Lower leg skin (tissue), 3 donors: ENCODE data around the gene CHD5.

Experiments used
- POLR2A ChIP-seq, 2 donors: fragments of 450-650 bp; IDR thresholded peaks; one replicate each; pipeline ENCODE4 v1.6.1; 2016 to 2017; ENCODE audit warnings: antibody characterized with exemption in 2 of 2, mild to moderate bottlenecking in 1 of 2, moderate library complexity in 1 of 2
- TF ChIP-seq, protein P1 (sequence below), 3 donors: fragments of 450-650 bp; IDR thresholded peaks; one replicate each; pipeline ENCODE4 v1.5.1; 2016; ENCODE audit warnings: antibody characterized with exemption in 3 of 3, mild to moderate bottlenecking in 3 of 3, moderate library complexity in 2 of 3

DNA sequence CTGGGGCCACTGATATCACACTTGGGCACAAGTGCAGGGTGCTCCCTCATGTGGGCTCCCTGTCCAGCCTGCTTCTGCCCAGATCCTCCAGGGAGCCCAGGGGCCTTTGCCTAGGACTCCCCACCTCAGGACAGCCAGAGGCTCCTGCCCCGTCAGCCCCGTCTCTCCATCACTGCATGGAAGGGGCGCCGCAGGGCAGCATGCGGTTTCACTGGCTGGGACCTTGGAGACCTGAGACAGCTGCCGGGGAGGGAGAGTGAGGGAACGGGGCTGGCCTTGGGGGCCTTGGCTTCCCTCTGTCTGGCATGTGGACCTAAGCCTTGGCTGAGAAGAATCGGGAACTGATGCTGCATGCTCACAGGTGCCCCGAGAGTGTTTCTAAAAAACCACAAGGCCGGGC, 87.9 kb downstream of the CHD5 start:
- TF ChIP-seq, protein P1, sequence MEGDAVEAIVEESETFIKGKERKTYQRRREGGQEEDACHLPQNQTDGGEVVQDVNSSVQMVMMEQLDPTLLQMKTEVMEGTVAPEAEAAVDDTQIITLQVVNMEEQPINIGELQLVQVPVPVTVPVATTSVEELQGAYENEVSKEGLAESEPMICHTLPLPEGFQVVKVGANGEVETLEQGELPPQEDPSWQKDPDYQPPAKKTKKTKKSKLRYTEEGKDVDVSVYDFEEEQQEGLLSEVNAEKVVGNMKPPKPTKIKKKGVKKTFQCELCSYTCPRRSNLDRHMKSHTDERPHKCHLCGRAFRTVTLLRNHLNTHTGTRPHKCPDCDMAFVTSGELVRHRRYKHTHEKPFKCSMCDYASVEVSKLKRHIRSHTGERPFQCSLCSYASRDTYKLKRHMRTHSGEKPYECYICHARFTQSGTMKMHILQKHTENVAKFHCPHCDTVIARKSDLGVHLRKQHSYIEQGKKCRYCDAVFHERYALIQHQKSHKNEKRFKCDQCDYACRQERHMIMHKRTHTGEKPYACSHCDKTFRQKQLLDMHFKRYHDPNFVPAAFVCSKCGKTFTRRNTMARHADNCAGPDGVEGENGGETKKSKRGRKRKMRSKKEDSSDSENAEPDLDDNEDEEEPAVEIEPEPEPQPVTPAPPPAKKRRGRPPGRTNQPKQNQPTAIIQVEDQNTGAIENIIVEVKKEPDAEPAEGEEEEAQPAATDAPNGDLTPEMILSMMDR (IDR thresholded peaks at IDR 0.05): no peak
- TF ChIP-seq POLR2A (IDR thresholded peaks at IDR 0.05): no peak
